Measurements from ENCODE around the gene SH3RF2. TPM values are rescaled to one million over a fixed set of nuclear protein-coding genes. Genes with fewer than 3 reads are reported as not detected.

The SH3RF2 gene
- total RNA-seq, 2 experiments from 2014 or later = not detected

- no peak overlapping the region for H3K4me3 ChIP-seq (ENCODE audit: low read depth, low read length, poor library complexity, severe bottlenecking)
- no peak for DNase-seq (ENCODE audit: low spot score)
- H3K9me2 ChIP-seq (ENCODE audit: insufficient read depth, low read length) = no peaks in the 10 kb centered on the region
- no peak overlapping the region for H3K27ac ChIP-seq (ENCODE audit: low read depth, low read length, poor library complexity, severe bottlenecking)
- BruUV-seq (replicated peaks) = no TSS peak
- intact Hi-C loops (cut with micrococcal nuclease; ENCODE audit: unreplicated experiment) = no loop called here
- POLR2A ChIA-PET = no interaction called here
- H3K4me1 ChIP-seq (ENCODE audit: insufficient read depth, low read length, poor library complexity, severe bottlenecking) = no peaks in the 10 kb centered on the region
- H3K9me3 ChIP-seq (ENCODE audit: low read length) = no peaks in the 10 kb centered on the region
- TF ChIP-seq EZH2phosphoT487 (IDR thresholded peaks at IDR 0.05; ENCODE audit: borderline replicate concordance, low read depth, low read length) = no peak
- no peak for TF ChIP-seq CTCF (conservative IDR thresholded peaks at IDR 0.05; ENCODE audit: low read length)
- CTCF ChIA-PET (ENCODE audit: unreplicated experiment) = no interaction called here
- H3K79me2 ChIP-seq (ENCODE audit: insufficient read depth, low read depth, low read length) = no peaks in the 10 kb centered on the region
- no peaks in the 10 kb centered on the region for H4K20me1 ChIP-seq (ENCODE audit: insufficient read depth, low read length)
- no peak overlapping the region for H2AFZ ChIP-seq (ENCODE audit: low read length)
- no peak overlapping the region for H3K4me2 ChIP-seq (ENCODE audit: low read length)
- no peaks in the 10 kb centered on the region for H3K36me3 ChIP-seq (ENCODE audit: insufficient read depth, low read length)
Observed at GRCh38 chr5:145944328-145944727, 8.0 kb downstream of the SH3RF2 start.

- no peak for DNase-seq (ENCODE audit: low spot score)
- Histone ChIP-seq H3K9me3 (ENCODE audit: low read length) (no peaks in the 10 kb centered on the region), H3K79me2 (ENCODE audit: insufficient read depth, low read depth, low read length) (no peaks in the 10 kb centered on the region), H3K4me2 (ENCODE audit: low read length) (no peak overlapping the region), H3K36me3 (ENCODE audit: insufficient read depth, low read length) (no peaks in the 10 kb centered on the region), H3K4me1 (ENCODE audit: insufficient read depth, low read length, poor library complexity, severe bottlenecking) (no peaks in the 10 kb centered on the region), H3K27ac (ENCODE audit: low read depth, low read length, poor library complexity, severe bottlenecking) (no peak overlapping the region), H2AFZ (ENCODE audit: low read length) (no peak overlapping the region), H4K20me1 (ENCODE audit: insufficient read depth, low read length) (no peaks in the 10 kb centered on the region), H3K9me2 (ENCODE audit: insufficient read depth, low read length) (no peaks in the 10 kb centered on the region), H3K4me3 (ENCODE audit: low read depth, low read length, poor library complexity, severe bottlenecking) (no peak overlapping the region)
- intact Hi-C loops (cut with micrococcal nuclease; ENCODE audit: unreplicated experiment) = no loop called here
- TF ChIP-seq EZH2phosphoT487 (IDR thresholded peaks at IDR 0.05; ENCODE audit: borderline replicate concordance, low read depth, low read length) (no peak), CTCF (conservative IDR thresholded peaks at IDR 0.05; ENCODE audit: low read length) (no peak)
- BruUV-seq (replicated peaks) = no TSS peak
- ChIA-PET POLR2A (interaction anchor here (0.7 to 0.9 kb wide), 3 partner anchors 9 to 32 kb away, joined by 3 to 5 read pairs (median 3); no protein-coding TSS in a partner anchor), CTCF (ENCODE audit: unreplicated experiment) (no interaction called here)
Observed at GRCh38 chr5:145945620-145946111, 9.3 kb downstream of the SH3RF2 start.

- no peak overlapping the region for H2AFZ ChIP-seq (ENCODE audit: low read length)
- CTCF ChIA-PET (ENCODE audit: unreplicated experiment) = no interaction called here
- no peaks in the 10 kb centered on the region for H4K20me1 ChIP-seq (ENCODE audit: insufficient read depth, low read length)
- BruUV-seq (replicated peaks) = no TSS peak
- POLR2A ChIA-PET = interaction anchor here (0.7 to 0.9 kb wide), 2 partner anchors 9 to 32 kb away, joined by 3 read pairs; no protein-coding TSS in a partner anchor
- TF ChIP-seq EZH2phosphoT487 (IDR thresholded peaks at IDR 0.05; ENCODE audit: borderline replicate concordance, low read depth, low read length) (no peak), CTCF (conservative IDR thresholded peaks at IDR 0.05; ENCODE audit: low read length) (no peak)
- no peaks in the 10 kb centered on the region for H3K9me2 ChIP-seq (ENCODE audit: insufficient read depth, low read length)
- H3K4me1 ChIP-seq (ENCODE audit: insufficient read depth, low read length, poor library complexity, severe bottlenecking) = no peaks in the 10 kb centered on the region
- H3K9me3 ChIP-seq (ENCODE audit: low read length) = no peaks in the 10 kb centered on the region
- no peaks in the 10 kb centered on the region for H3K36me3 ChIP-seq (ENCODE audit: insufficient read depth, low read length)
- no peak overlapping the region for H3K4me2 ChIP-seq (ENCODE audit: low read length)
- intact Hi-C loops (cut with micrococcal nuclease; ENCODE audit: unreplicated experiment) = no loop called here
- no peak overlapping the region for H3K27ac ChIP-seq (ENCODE audit: low read depth, low read length, poor library complexity, severe bottlenecking)
- H3K4me3 ChIP-seq (ENCODE audit: low read depth, low read length, poor library complexity, severe bottlenecking) = no peak overlapping the region
- H3K79me2 ChIP-seq (ENCODE audit: insufficient read depth, low read depth, low read length) = no peaks in the 10 kb centered on the region
- DNase-seq (ENCODE audit: low spot score) = no peak
Observed at GRCh38 chr5:145946112-145946861, 9.9 kb downstream of the SH3RF2 start.

Data from OCI-LY7 (cell line).